Gastrocnemius medialis (tissue), 4 donors: ENCODE results near the gene MX1.

ENCODE experiments used
- POLR2A ChIP-seq, 2 donors: fragments of 450-650 bp; IDR thresholded peaks; one replicate each; pipeline ENCODE4 v1.6.1; 2017; ENCODE audit warnings: antibody characterized with exemption in 2 of 2, mild to moderate bottlenecking in 2 of 2, moderate library complexity in 2 of 2
- TF ChIP-seq, protein P1 (sequence below), 5 experiments: fragments of 450-650 bp in 3 of 5; fragments of 200-600 bp in 2 of 5; sonication (generic) in 2 of 5; IDR thresholded peaks in 4 of 5; conservative IDR thresholded peaks in 1 of 5; 1 replicate in 4 of 5; 2 replicates in 1 of 5; pipeline ENCODE4 v1.5.1; 2016 to 2019; ENCODE audit warnings: antibody characterized with exemption in 5 of 5, mild to moderate bottlenecking in 3 of 5, moderate library complexity in 3 of 5

DNA sequence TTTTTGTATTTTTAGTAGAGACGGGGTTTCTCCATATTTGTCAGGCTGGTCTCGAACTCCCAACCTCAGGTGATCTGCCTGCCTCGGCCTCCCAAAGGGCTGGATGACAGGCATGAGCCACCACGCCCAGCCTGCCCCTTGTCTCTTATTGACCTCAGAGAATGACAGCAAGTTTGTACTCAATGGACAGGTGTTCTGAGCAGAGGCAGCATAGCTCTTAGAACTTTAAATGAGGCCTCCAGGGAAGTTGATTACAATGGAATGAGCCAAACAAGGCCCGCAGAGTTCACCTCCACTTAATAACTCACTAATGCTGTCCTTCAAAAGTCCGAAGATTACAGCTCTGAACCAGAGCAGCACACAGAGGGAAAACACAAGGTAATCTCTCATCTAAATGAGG lies 71.0 kb downstream of the MX1 start:
- TF ChIP-seq, protein P1, sequence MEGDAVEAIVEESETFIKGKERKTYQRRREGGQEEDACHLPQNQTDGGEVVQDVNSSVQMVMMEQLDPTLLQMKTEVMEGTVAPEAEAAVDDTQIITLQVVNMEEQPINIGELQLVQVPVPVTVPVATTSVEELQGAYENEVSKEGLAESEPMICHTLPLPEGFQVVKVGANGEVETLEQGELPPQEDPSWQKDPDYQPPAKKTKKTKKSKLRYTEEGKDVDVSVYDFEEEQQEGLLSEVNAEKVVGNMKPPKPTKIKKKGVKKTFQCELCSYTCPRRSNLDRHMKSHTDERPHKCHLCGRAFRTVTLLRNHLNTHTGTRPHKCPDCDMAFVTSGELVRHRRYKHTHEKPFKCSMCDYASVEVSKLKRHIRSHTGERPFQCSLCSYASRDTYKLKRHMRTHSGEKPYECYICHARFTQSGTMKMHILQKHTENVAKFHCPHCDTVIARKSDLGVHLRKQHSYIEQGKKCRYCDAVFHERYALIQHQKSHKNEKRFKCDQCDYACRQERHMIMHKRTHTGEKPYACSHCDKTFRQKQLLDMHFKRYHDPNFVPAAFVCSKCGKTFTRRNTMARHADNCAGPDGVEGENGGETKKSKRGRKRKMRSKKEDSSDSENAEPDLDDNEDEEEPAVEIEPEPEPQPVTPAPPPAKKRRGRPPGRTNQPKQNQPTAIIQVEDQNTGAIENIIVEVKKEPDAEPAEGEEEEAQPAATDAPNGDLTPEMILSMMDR (IDR thresholded peaks at IDR 0.05 in 4 of 5, conservative IDR thresholded peaks at IDR 0.05 in 1 of 5), result no peak
- no peak for TF ChIP-seq POLR2A (IDR thresholded peaks at IDR 0.05)
